ENCODE measurements around the gene PALM.
"Not testable (repeated sequence)": the region's sequence is repeated elsewhere in the genome, so short reads cannot be mapped to it uniquely, and the experiment has no call there.

PALM gene

DNA sequence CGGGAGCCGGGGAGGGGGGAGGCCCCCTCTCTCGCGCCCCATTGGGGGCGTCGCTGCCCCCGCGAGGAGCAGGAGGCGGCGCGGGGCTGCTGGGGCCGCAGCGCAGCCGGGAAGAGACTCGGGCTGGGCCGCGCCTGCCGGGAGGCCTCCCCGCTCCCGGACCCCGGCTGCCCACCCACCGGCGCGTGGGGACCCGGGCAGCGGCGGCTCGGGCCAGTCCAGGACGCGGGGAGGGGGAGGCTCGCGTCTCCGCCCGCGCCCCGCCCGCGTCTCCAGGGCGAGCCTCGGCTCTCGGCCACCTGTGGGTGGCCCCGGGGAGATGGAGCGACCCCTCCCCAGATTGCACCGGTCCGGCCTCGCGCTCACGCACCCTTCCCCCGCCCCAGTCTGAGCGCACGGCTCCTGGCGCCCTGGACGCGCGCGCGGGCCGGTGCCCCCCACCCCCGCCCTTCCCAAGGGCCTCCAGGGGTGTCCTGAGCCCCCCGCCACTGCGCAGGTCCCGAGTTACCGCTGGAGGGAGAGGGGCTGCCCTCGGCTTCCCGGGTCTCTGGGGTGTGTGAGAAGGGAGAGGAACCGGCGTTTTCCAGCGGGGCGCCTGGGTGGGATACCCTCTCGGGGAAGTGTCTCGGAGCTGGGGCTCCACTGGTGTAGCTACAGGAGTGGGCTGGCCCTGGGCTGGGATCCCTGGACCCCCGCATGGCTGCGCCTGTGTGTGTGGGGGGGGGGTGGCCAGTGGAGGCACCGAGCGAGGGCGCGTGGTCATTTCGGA, 645 bp downstream of the PALM start:
- DNase-seq, result no peak

- no peak for DNase-seq
Measured at GRCh38 chr19:709965-710571, 1.3 kb downstream of the PALM start.

- no peak for DNase-seq
Measured at GRCh38 chr19:710767-711166, 2.0 kb downstream of the PALM start.

DNA sequence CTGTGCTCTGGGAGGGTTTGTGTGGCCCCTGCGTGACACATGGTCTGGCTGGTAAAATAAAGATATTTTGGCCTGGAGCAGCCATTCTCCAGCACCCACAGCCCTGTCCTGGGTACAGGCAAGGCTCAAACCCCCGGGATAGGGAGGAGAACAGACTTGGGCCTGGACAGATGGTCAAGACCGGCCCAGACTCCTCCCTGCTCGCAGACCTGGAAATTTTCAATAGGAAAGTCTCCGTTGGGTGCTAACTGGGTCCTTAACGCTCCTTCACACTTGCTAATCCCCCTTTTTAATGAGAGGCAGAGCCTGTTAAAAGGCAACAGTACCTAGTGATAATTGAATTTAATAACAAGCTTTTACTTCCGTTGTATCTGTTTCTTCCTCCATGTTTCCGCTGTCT, 2.5 kb downstream of the PALM start:
- DNase-seq, result no peak

DNA sequence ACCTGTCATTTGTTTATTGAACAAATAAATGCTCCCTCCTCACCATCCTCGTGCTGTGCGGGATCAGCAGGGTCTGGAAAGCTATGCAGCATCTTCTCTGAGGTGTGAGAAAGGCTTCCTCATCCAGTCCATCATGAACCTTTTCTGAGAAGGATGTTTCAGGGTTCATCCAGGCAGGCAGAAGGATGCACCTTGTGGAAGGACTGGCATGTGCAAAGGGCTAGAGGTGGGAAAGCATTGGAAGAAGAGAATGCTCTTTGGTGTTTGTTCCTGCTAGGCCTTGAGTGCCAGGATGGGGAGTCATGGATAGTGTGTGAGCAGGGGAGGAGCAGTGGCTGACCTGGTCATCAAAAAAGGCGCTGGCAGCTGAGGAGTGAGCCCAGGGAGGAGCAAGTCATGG, 6.6 kb downstream of the PALM start:
- no peak for DNase-seq

DNA sequence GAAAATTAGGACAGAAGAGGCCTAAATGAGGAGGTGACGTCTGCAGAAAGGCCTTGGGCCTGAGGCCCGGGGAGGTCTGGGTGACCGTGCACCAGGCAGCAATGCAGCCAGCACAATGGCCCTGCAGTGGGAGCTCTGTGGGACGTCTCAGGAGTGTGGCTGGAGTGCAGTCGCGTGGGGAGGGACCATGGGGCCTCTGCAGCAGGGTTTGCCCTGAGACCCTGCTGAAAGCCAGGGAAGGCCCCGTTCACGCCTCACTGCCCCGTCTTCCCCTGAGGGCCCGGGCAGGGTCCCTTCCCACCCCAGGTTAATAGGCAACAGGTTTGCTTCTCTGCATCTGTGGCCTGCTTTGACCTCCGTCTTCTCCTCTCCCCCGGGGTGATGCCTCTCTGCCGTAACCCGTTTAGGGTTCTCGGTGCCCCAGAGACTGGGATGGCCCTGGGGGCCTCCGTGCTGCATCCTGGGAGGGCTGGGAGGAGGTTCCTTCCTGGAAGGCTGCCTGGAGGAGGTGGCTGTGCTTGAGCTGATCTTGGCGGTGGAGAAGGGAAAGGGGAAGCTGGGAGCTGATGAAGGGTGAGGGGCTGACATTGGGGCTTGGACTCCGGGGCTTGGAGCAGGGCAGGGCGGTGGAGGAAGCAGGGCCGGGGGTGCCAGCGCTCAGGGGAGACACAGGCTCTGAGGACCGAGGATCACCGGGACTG, 9.7 kb downstream of the PALM start:
- no peak for DNase-seq

DNA sequence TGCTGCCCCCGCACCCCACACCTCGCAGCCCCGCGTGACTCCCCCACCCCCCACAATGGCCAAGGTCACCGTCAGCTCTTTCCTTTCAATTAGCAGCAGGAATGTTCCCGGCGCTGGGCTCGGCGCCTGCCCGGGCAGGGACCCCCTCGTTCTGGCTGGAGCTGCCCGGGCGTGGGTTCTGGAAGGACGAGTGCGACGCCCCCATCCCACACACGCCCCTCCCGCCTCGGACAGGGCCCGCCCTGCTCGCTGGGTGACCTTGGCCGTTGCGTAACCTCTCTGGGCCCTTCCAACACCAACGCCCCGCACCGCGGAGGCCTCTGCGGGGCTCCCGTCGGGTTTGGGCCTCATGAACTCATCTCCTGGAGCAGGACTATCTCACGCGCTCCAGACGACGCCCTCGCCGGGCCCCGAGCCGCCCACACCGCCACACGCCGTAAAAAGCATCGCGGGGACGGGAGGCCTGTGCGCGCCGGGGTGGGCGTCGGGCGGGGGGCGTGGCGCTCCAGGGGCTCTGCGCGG, 10.3 kb downstream of the PALM start:
- no peak for DNase-seq

- DNase-seq, result no peak
Measured at GRCh38 chr19:719636-720344, 11.1 kb downstream of the PALM start.

DNA sequence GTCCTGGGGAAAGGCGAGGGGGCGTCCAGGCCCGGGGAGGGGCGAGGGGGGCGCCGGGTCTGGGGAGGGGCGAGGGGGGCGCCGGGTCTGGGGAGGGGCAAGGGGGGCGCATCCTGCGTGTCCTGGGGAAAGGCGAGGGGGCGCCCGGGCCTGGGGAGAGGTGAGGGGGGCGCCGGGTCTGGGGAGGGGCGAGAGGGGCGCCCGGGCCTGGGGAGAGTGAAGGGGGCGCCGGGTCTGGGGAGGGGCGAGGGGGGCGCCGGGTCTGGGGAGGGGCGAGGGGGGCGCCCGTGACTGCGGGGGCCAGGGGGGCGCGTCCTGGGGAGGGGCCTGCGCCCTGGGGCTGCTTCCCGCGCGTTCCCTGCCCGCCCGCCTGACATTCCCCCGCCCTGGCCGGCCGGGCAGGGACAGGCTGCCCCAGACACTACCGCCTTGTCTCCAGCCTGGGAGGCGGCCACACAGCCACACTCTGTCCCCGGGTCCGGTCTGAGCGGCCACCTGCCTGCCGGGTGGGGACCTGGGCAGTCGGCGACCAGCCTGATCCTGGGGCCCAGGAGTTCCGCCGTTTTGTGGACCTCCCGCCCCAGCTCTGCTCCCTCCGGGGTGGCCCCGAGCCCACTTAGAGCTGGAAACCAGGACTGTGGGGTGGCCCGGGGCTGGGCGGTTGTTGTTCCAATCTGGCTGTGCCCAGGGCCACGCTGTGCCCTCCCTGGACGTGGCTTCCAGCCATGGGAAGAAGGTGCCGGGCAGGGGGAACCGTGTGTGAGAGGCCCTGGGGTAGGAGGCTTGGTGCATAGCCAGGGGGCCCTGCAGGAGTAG, 11.8 kb downstream of the PALM start:
- no peak for DNase-seq

GRCh38 chr19:722553-723101, 13.9 kb downstream of the PALM start:
- no peak for DNase-seq

DNA sequence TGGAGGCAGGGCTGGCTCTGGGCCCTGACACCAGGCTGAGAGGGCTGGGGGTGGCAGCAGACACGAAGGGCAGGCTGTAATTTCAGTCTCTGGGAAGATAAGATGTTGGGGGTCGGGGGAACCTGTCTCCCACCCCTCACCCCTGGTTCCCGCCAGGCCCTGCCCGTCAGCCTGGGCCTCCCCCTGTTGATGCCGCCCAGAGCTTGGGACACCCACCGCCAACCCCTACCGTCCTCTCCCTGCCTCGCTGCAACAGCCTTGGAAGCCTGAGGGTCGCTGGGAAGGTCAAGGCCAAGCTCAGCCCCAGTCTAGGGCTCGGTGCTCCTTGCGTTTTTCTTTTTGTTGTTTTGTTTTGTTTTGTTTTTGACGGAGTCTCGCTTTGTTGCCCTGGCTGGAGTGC, 14.5 kb downstream of the PALM start:
- no peak for DNase-seq

- no peak for DNase-seq
Measured at GRCh38 chr19:723714-724113, 15.0 kb downstream of the PALM start.

- DNase-seq, result no peak
Measured at GRCh38 chr19:725461-726089, 16.8 kb downstream of the PALM start.

DNA sequence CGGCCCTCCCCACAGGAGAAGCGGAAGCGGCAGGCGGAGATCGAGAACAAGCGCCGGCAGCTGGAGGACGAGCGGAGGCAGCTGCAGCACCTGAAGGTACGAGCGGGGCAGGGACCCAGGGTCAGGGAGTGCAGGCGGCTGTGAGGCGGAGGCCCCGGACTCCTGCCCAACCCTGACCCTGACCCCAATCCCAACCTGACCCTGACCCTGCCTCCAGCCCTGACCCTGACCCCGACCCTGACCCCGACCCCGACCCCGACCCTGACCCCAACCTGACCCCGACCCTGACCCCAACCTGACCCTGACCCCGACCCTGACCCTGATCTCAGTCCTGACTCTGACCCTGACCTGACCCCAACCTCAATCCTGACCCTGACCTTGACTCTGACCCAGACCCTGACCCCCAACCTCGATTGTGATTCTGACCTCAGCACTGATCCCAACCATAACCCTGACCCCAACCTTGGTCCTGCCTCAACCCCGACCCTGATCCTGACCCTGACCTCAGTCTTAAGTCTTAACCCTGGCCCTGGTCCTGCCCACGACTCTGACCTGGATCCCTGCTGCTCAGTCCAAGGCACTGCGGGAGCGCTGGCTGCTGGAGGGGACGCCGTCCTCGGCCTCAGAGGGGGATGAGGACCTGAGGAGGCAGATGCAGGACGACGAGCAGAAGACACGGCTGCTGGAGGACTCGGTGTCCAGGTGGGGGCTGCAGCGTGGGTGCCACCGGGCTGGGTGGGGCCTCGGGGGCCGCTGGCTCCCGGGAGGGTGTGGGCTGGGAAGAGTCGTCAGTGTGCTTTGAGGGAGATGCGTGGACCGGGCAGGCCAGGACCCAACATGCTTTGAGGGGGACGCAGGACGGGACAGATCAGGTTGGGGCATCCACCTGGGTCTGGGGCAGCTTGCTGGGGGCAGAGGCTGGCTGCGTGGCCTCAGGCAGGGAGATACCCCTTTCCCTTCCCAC, 18.5 kb downstream of the PALM start:
- DNase-seq, result no peak

DNA sequence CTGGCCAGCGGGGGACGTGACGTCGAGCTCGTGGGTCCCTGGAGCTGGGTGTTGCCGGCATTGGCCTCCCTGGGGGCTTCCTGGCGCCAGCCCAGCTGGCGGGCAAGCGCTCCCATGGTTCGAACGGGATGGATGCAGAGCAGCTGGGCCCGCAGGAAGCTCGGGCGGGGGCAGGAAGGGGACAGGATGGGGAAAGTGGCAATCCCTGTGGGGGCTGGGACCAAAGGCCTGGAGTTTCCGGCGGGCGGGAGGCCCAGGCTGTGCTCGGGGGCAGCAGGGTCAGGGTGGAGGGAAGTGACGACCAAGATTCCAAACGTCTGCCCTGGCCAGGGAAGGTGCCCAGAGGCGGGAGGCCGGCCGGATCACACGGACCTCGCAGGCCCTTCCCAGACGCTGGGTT, 19.3 kb downstream of the PALM start:
- DNase-seq, result no peak

DNA sequence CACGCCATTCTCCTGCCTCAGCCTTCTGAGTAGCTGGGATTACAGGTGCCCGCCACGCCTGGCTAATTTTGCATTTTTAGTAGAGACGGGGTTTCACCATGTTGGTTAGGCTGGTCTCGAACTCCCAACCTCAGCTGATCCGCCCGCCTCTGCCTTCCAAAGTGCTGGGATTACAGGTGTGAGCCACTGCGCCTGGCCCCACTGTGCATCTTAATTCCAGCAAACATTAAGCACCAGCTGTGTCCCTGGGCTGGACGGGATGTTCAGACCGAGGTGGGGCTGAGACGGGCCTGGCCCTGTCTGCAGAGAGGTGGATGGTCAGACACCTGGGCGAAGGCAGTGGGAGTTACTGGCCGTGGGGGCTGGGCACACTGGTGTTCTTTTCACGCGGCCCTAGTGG, 20.8 kb downstream of the PALM start:
- DNase-seq, result not testable (repeated sequence)

DNA sequence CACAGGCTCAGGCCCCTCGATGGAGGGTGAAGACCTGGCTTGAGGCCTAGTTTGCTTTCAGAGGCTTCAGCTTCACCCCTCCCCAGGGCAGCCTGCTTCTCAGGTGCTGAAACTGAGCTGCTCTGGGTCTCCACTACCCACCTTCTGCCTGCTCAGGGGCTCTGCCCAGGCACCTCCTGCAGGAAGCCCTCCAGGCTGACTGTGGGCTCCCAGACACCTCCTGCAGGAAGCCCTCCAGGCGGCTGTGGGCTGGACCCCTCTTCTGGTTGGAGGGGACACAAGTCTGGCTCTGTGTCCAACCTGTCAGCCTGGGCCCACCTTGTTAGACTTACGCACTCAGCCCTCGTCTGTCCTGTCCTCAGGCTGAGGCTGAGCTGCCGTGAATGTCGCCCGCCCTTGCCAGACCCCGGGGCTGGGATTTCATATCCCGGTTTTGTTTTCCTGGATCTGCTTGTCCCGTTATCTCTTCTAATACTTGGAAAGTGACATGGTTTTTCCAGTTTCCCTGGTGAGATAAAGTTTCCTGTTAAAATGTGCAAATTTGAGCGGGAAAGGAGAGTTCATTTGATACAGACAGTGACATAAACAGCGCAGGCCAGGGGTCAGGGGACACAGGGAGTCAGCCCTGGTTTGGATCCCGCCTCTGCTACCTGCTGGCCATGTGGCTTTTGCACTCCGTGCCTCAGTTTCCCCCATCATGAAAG, 21.4 kb downstream of the PALM start:
- DNase-seq, result no peak

GRCh38 chr19:731000-731399, 22.3 kb downstream of the PALM start:
- no peak for DNase-seq

DNA sequence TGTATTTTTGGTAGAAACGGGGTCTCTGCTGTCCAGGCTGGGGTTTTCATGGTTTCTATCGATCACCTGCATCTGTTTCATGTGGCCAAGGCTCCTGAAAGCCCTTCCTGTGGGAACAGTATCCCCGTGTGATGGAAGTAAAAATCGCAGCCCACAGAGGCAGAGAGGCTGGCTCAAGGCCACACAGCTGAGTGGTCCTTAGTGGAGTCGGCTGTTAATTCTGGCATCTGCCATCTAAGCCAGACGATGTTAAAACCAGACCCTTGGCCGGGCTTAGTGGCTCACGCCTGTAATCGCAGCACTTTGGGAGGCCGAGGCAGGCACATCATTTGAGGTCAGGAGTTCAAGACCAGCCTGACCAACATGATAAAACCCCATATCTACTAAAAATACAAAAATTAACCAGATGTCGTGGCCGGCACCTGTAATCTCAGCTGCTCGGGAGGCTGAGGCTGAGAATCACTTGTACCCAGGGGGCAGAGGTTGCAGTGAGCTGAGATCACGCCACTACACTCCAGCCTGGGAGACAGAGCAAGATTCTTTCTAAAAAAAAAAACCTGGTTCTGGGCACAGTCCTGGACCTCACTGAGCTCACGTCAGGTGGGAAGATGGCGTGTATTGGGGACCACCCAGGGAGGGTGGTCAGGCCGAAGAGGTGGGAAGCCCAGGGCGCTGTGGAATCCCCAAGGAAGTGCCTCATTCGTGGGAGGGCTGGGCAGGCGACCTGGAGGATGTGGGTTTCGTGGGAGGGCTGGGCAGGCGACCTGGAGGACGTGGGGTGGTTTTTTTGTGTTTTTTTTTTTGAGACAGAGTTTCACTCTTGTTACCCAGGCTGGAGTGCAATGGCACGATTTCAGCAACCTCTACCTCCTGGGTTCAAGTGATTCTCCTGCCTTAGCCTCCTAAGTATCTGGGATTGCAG, 23.7 kb downstream of the PALM start:
- DNase-seq, result no peak

Measured in activated CD8-positive, alpha-beta memory T cell treated with anti-CD3 and anti-CD28 coated beads, Interleukin-2, amount 50 U/mL, for 4 hours (primary cell).